K562 (cell line): Measurements from ENCODE around the gene RAD51AP1. TPM values are rescaled to one million over a fixed set of nuclear protein-coding genes. Genes with fewer than 3 reads are reported as not detected.
"Not testable (repeated sequence)": the region's sequence is repeated elsewhere in the genome, so short reads cannot be mapped to it uniquely, and the experiment has no call there.

Source experiments
- ATAC-seq: fragments of 200-7000 bp; cut with Tn5 transposase; 3 replicates; pipeline ENCODE4 v1.9.1; 2020; ENCODE audit warnings: moderate library complexity
- BruUV-seq: library from RNA; stranded (reverse); fragments of 400-500 nt; replicated peaks from 2 replicates; lab custom pipeline; 2021; lab: Mats Ljungman, UMichigan
- CTCF ChIA-PET: fragments of 300-600 bp; formaldehyde crosslinking; extraction: SDS; loops from one replicate; lab custom pipeline; 2021; ENCODE audit warnings: low intra/inter-chr PET ratio; lab: Yijun Ruan, JAX
- POLR2A ChIA-PET: fragments of 300-600, 350-650 bp; sonication (Branson Sonifier 250); formaldehyde crosslinking; extraction: SDS; loops from one replicate; lab custom pipeline; 2021; ENCODE audit warnings: antibody characterized with exemption, inconsistent platforms; lab: Yijun Ruan, JAX
- DNase-seq, 4 experiments: peaks; one replicate each; pipeline versions ENCODE4 v3.0.0 to v3.0.0-alpha.2; 2011 to 2018; ENCODE audit warnings: low spot score in 3 of 4, mixed read lengths in 3 of 4; ENCODE audit errors: extremely low read depth in 1 of 4
- FAIRE-seq: peaks from 2 replicates; lab custom pipeline; 2011; peaks lifted over from hg19 to GRCh38; lab: Jason Lieb, UNC
- H2AFZ ChIP-seq: 2 replicates; pipeline ENCODE4 v1.6.0; 2011; ENCODE audit warnings: low read depth, low read length, control low read depth, inconsistent platforms
- H3K27ac ChIP-seq: fragments of 200-600 bp; 3 replicates; pipeline ENCODE4 v1.8.0; 2011; ENCODE audit warnings: low read depth, mild to moderate bottlenecking, control low read depth, inconsistent platforms, low read length, moderate library complexity, mixed read lengths; ENCODE audit errors: extremely low read depth
- H3K27me3 ChIP-seq, 2 experiments: fragments of 300-600 bp in 1 of 2; 2 replicates in 1 of 2; 3 replicates in 1 of 2; pipeline versions ENCODE4 v1.6.0 to v1.8.0; 2011; ENCODE audit warnings: inconsistent platforms in 2 of 2, low read length in 2 of 2, mild to moderate bottlenecking in 1 of 2, mixed read lengths in 1 of 2, moderate library complexity in 1 of 2; ENCODE audit not compliant: control insufficient read depth in 2 of 2, insufficient read depth in 2 of 2
- H3K36me3 ChIP-seq: fragments of 300-600 bp; 3 replicates; pipeline ENCODE4 v1.8.0; 2011; ENCODE audit warnings: mild to moderate bottlenecking, low read length, inconsistent platforms; ENCODE audit not compliant: control insufficient read depth, insufficient read depth
- H3K4me1 ChIP-seq, 2 experiments: fragments of 200-600 bp in 1 of 2; replicated peaks in 1 of 2; 2 replicates in 1 of 2; 3 replicates in 1 of 2; pipeline versions ENCODE4 v1.5.1 to v1.8.0; 2011; ENCODE audit warnings: inconsistent platforms in 2 of 2, low read length in 2 of 2, mild to moderate bottlenecking in 1 of 2, mixed read lengths in 1 of 2, moderate library complexity in 1 of 2; ENCODE audit not compliant: control insufficient read depth in 2 of 2, insufficient read depth in 2 of 2
- H3K4me2 ChIP-seq: 2 replicates; pipeline ENCODE4 v1.6.1; 2011; ENCODE audit warnings: low read length, control low read depth, inconsistent platforms, mixed read lengths; ENCODE audit not compliant: insufficient read depth
- H3K4me3 ChIP-seq: fragments of 200-600 bp; sonication (generic), shearing (Covaris generic); 2 replicates; pipeline ENCODE4 v1.5.1; 2016; ENCODE audit warnings: control low read depth, inconsistent platforms
- H3K79me2 ChIP-seq: fragments of 200-600 bp; 3 replicates; pipeline ENCODE4 v1.8.0; 2011; ENCODE audit warnings: low read length, inconsistent platforms; ENCODE audit not compliant: control insufficient read depth, insufficient read depth
- H3K9ac ChIP-seq, 2 experiments: 2 replicates each; pipeline versions ENCODE4 v1.6.0 to v1.6.1; 2011; ENCODE audit warnings: low read depth in 2 of 2, low read length in 2 of 2, control low read depth in 1 of 2, inconsistent platforms in 1 of 2, mild to moderate bottlenecking in 1 of 2, mixed read lengths in 1 of 2; ENCODE audit not compliant: insufficient read depth in 1 of 2
- H3K9me1 ChIP-seq: one replicate; pipeline ENCODE4 v1.6.0; 2011; ENCODE audit warnings: inconsistent platforms, mild to moderate bottlenecking, low read length, moderate library complexity; ENCODE audit not compliant: control insufficient read depth, insufficient read depth
- H3K9me3 ChIP-seq: replicated peaks from 2 replicates; pipeline ENCODE4 v1.5.1; 2011; ENCODE audit warnings: low read depth, low read length, inconsistent platforms; ENCODE audit not compliant: control insufficient read depth, insufficient read depth
- H4K20me1 ChIP-seq: replicated peaks from 2 replicates; pipeline ENCODE4 v1.6.1; 2011; ENCODE audit warnings: low read length, inconsistent platforms, mixed read lengths; ENCODE audit not compliant: control insufficient read depth, insufficient read depth
- FOXJ2 ChIP-seq: fragments of 200-800 bp; sonication (Bioruptor generic); IDR thresholded peaks from 2 replicates; pipeline ENCODE4 v1.6.1; 2016; ENCODE audit warnings: missing genetic modification characterization, missing compliant biosample characterization
- WGBS: fragments of 100-300 bp; shearing (Covaris generic); methylation state at CpG from one replicate; pipeline ENCODE4 v1.1.6; 2016; ENCODE audit warnings: low coverage, mixed read lengths; ENCODE audit not compliant: insufficient coverage; ENCODE audit errors: missing lambda C conversion rate; 5-methylcytosine and 5-hydroxymethylcytosine counted together
- in situ Hi-C: fragments of 300-500 bp; cut with MboI; formaldehyde crosslinking; loops from 4 replicates; pipeline ENCODE4 v1.15.0; 2018; ENCODE audit warnings: inconsistent platforms, mixed read lengths
- intact Hi-C: fragments of 100-400 bp; cut with micrococcal nuclease; formaldehyde crosslinking; loops from 2 replicates; pipeline ENCODE4 v1.14.2; 2022
- polyA plus RNA-seq, 8 experiments: library from polyadenylated mRNA; depleted of rRNA in 4 of 8; stranded (reverse) in 5 of 8; unstranded in 3 of 8; fragments of >200 nt; fragmentation: Nextera tagmentation in 2 of 8; fragmentation: Illumina TruSeq in 1 of 8; extraction: Ambion mirVana in 2 of 8; extraction: Trizol in 1 of 8; gene quantifications; 2 replicates each; pipeline versions ENCODE4 v1.2.1 to v1.2.3, GENCODE V29; 2011 to 2014; ENCODE audit warnings: inconsistent platforms in 1 of 8, missing spikeins in 1 of 8
- total RNA-seq, 7 experiments: library from RNA; depleted of rRNA in 6 of 7; stranded (reverse); fragments of >200 nt in 6 of 7; fragmentation: Illumina TruSeq in 2 of 7; extraction: Trizol in 2 of 7; gene quantifications; 2 replicates each; pipeline versions ENCODE4 v1.2.1 to v1.2.3, GENCODE V29; 2011 to 2021; ENCODE audit warnings: low replicate concordance in 1 of 7
- TF ChIP-seq, protein P1 (sequence below), 2 experiments: fragments of 450-650 bp in 1 of 2; sonication (generic) in 1 of 2; formaldehyde crosslinking in 1 of 2; IDR thresholded peaks in 1 of 2; conservative IDR thresholded peaks in 1 of 2; 2 replicates each; pipeline versions ENCODE4 v1.6.1 to v1.8.1; 2016 to 2023; ENCODE audit warnings: mild to moderate bottlenecking in 2 of 2, moderate library complexity in 2 of 2, inconsistent platforms in 1 of 2, missing genetic modification reagents in 1 of 2

RAD51AP1 gene
- total and polyA plus RNA-seq, 9 of the 15 experiments (the other 6 are each of a cell fraction or from before 2014, with no cell fraction given) = 43.8 to 111 (median 89.1) TPM

DNA sequence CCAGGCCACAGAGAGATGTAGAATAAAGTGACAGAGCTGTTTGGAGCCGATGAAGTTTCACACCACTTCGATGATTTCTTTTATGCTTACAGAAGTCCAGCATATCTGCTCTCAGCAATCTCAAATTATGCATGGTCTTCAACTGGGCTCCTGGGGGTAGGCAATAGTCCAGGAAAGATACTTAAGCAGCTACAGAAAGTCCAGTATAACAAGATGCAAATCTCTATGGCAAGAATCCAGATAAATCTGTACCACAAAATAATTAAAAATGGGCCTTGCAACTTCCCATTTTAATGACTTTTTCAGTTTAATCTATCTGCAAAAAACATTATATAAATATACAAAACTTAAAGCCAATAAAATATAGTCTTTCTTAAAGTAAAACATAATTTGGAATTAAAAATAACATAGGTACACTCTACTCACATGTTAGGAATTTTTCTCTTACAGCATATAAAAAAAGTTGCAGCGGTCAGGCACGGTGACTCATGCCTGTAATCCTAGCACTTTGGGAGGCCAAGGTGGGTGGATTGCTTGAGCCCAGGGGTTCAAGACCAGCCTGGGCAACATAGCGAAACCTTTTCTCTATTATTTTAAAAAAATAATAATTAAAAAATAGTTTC lies 20.5 kb upstream of the RAD51AP1 start:
- ChIA-PET CTCF (no interaction called here), POLR2A (no interaction called here)
- H3K4me3 ChIP-seq = no peak overlapping the region
- H4K20me1 ChIP-seq = no peaks in the 10 kb centered on the region
- no peak overlapping the region for H2AFZ ChIP-seq
- no TSS peak for BruUV-seq
- no peak overlapping the region for H3K27ac ChIP-seq
- H3K4me1 ChIP-seq = no peaks in the 10 kb centered on the region
- DNase-seq (no peak), ATAC-seq (no peak), FAIRE-seq (no peak)
- no peaks in the 10 kb centered on the region for H3K9me3 ChIP-seq
- H3K36me3 ChIP-seq = peaks cover 10% of the 10 kb centered on the region; the same call in 1 of the 3 replicates
- no peak for TF ChIP-seq FOXJ2 (tag)
- TF ChIP-seq, protein P1, sequence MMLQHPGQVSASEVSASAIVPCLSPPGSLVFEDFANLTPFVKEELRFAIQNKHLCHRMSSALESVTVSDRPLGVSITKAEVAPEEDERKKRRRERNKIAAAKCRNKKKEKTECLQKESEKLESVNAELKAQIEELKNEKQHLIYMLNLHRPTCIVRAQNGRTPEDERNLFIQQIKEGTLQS (IDR thresholded peaks at IDR 0.05) = peak; percentile 21; the same call in 1 of the 2 replicates
- TF ChIP-seq, protein P1 (CRISPR knock-in tag; conservative IDR thresholded peaks at IDR 0.05) = no peak
- H3K27me3 ChIP-seq = no peaks in the 10 kb centered on the region
- in situ Hi-C loops = no loop called here
- H3K79me2 ChIP-seq = no peaks in the 10 kb centered on the region
- no peaks in the 10 kb centered on the region for H3K9me1 ChIP-seq
- H3K4me2 ChIP-seq = no peak overlapping the region
- WGBS = 79% methylated on average over 5 of the region's 5 CpGs
- no peak overlapping the region for H3K9ac ChIP-seq
- intact Hi-C loops = no loop called here

GRCh38 chr12:4523443-4523842 lies 15.2 kb upstream of the RAD51AP1 start:
- H4K20me1 ChIP-seq, intact Hi-C loops, H3K4me2 ChIP-seq, H2AFZ ChIP-seq, H3K27ac ChIP-seq, BruUV-seq, H3K36me3 ChIP-seq, H3K27me3 ChIP-seq, ATAC-seq, FAIRE-seq, H3K79me2 ChIP-seq, CTCF ChIA-PET, H3K9me1 ChIP-seq, H3K9me3 ChIP-seq, POLR2A ChIA-PET, H3K4me3 ChIP-seq, in situ Hi-C loops, H3K4me1 ChIP-seq, DNase-seq, H3K9ac ChIP-seq: not testable (repeated sequence)
- 86% methylated on average over 4 of the region's 7 CpGs for WGBS
